ENCODE data around the gene FAM151B. TPM values are rescaled to one million over a fixed set of nuclear protein-coding genes. Genes with fewer than 3 reads are reported as not detected.

Gene FAM151B
- total RNA-seq, 1 experiment from 2014 or later: 2.4 TPM

DNA sequence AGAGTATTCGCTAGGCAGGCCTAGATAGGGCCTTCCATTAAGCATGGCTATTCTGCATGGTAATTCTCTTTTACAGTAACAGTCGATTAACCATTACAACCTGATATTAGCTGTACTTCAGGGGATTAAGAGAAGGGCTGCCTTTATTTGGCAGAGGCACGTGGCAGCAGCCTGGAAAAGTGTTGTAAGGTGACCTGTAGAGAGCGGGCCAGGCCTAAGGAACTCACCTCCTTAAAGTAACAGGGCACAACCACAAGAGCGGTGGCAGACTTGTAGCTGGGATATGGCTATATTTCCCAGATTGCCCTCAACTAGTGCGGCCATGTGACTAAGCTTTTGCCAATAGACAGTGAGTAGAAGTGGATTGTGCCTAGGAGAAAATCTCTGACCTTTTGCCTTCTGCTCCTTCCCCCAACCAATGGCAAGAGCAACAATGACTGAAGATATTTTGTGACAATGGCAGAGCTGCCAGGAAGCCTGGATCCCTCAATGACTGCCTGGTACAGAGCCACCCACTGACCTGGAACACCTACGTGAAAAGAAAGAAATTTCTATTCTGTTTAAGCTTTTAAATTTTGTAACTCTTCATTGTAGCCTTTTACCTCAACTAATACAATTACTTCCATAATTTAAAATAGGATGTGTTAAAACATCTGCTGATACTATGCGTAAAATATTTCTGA, 101.1 kb downstream of the FAM151B start:
- TF ChIP-seq CTCF (IDR thresholded peaks at IDR 0.05; ENCODE audit: insufficient read depth in 1 of 2, low read depth in 1 of 2, low read length in 1 of 2, severe bottlenecking in 1 of 2, unreplicated experiment in 1 of 2): no peak
- POLR2A ChIA-PET: no interaction called here
- no peaks in the 10 kb centered on the region for H3K27me3 Mint-ChIP-seq (ENCODE audit: insufficient read depth, unreplicated experiment)
- H3K9me3 Mint-ChIP-seq (ENCODE audit: unreplicated experiment): no peaks in the 10 kb centered on the region
- H3K27ac Mint-ChIP-seq (ENCODE audit: unreplicated experiment): no peak overlapping the region
- CTCF ChIA-PET: no interaction called here
- peaks cover 11% of the 10 kb centered on the region for H3K4me1 Mint-ChIP-seq (ENCODE audit: low read depth, unreplicated experiment)
- no TSS peak for BruUV-seq (replicated peaks)
- H3K4me3 ChIP-seq (ENCODE audit: low read depth, low read length): no peak overlapping the region
- no peaks in the 10 kb centered on the region for H3K27me3 ChIP-seq (replicated peaks; ENCODE audit: control insufficient read depth, insufficient read depth, low read length)
- no peak overlapping the region for H3K4me3 Mint-ChIP-seq (ENCODE audit: unreplicated experiment)
- H3K4me1 ChIP-seq: no peaks in the 10 kb centered on the region
- H3K36me3 ChIP-seq (ENCODE audit: control insufficient read depth, insufficient read depth, low read length): no peaks in the 10 kb centered on the region
- no peaks in the 10 kb centered on the region for H3K9me3 ChIP-seq
- intact Hi-C loops (cut with micrococcal nuclease; ENCODE audit: unreplicated experiment): loop anchor here (10.0 kb wide), 1 partner anchor 176 kb away; no protein-coding TSS in a partner anchor
- DNase-seq: no peak
- H3K36me3 Mint-ChIP-seq (ENCODE audit: insufficient read depth, unreplicated experiment): no peaks in the 10 kb centered on the region

DNA sequence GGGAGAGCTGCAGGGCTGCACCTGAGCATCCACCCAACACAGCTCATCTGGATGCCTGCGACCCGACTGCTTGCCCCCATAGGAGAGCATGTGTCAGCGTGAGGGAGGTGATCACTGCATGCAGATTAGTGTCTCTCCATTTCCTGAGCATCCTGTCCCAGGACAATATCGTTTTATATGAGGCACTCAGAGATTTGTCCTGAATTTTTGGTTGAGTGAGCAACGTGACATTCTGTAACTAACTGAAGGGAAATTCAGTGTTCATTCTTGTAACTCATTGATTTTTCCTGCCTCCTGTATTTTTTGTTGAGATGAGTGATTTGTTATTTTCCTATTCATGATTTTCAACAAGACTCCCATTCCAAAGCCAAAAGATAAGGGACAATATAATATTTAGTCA, 102.9 kb downstream of the FAM151B start:
- H3K27ac Mint-ChIP-seq (ENCODE audit: unreplicated experiment): no peak overlapping the region
- CTCF ChIA-PET: no interaction called here
- DNase-seq: no peak

DNA sequence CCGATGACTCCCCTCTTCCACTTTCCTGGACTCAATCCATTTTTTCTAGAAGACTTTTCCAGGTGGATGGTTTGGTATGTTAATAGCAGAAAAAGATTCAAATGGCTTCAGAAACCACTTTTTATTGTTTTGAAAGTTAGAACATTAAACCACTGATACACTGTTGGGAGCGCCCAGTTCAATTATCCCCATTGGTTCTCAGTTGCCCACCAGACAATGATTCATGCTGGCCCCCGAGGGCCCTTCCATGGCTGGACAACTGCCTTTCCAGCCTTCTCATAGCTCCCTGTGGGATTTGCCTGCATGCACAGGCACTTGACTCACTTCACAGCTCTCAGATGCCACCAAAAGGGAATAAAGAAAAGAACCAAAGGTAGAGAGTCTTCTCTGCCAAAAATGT, 103.5 kb downstream of the FAM151B start:
- Histone ChIP-seq H3K4me3 (ENCODE audit: low read depth, low read length) (no peak overlapping the region), H3K9me3 (no peaks in the 10 kb centered on the region), H3K27me3 (replicated peaks; ENCODE audit: control insufficient read depth, insufficient read depth, low read length) (no peaks in the 10 kb centered on the region), H3K4me1 (no peaks in the 10 kb centered on the region), H3K36me3 (ENCODE audit: control insufficient read depth, insufficient read depth, low read length) (no peaks in the 10 kb centered on the region)
- no peak for TF ChIP-seq CTCF (IDR thresholded peaks at IDR 0.05; ENCODE audit: insufficient read depth in 1 of 2, low read depth in 1 of 2, low read length in 1 of 2, severe bottlenecking in 1 of 2, unreplicated experiment in 1 of 2)
- H3K27me3 Mint-ChIP-seq (ENCODE audit: insufficient read depth, unreplicated experiment): no peaks in the 10 kb centered on the region
- peaks cover 11% of the 10 kb centered on the region for H3K4me1 Mint-ChIP-seq (ENCODE audit: low read depth, unreplicated experiment)
- H3K36me3 Mint-ChIP-seq (ENCODE audit: insufficient read depth, unreplicated experiment): no peaks in the 10 kb centered on the region
- CTCF ChIA-PET: no interaction called here
- no peak overlapping the region for H3K27ac Mint-ChIP-seq (ENCODE audit: unreplicated experiment)
- no TSS peak for BruUV-seq (replicated peaks)
- POLR2A ChIA-PET: no interaction called here
- intact Hi-C loops (cut with micrococcal nuclease; ENCODE audit: unreplicated experiment): loop anchor here (10.0 kb wide), 1 partner anchor 107 kb away; the partner anchor contains the start of gene FAM151B
- H3K9me3 Mint-ChIP-seq (ENCODE audit: unreplicated experiment): no peaks in the 10 kb centered on the region
- DNase-seq: no peak
- H3K4me3 Mint-ChIP-seq (ENCODE audit: unreplicated experiment): no peak overlapping the region

More for the DNA sequence above, 102.9 kb downstream of the FAM151B start:
- POLR2A ChIA-PET: no interaction called here
- Mint-ChIP-seq H3K4me3 (ENCODE audit: unreplicated experiment) (no peak overlapping the region), H3K9me3 (ENCODE audit: unreplicated experiment) (no peaks in the 10 kb centered on the region), H3K4me1 (ENCODE audit: low read depth, unreplicated experiment) (peaks cover 11% of the 10 kb centered on the region), H3K36me3 (ENCODE audit: insufficient read depth, unreplicated experiment) (no peaks in the 10 kb centered on the region), H3K27me3 (ENCODE audit: insufficient read depth, unreplicated experiment) (no peaks in the 10 kb centered on the region)
- Histone ChIP-seq H3K9me3 (no peaks in the 10 kb centered on the region), H3K27me3 (replicated peaks; ENCODE audit: control insufficient read depth, insufficient read depth, low read length) (no peaks in the 10 kb centered on the region), H3K4me1 (no peaks in the 10 kb centered on the region), H3K4me3 (ENCODE audit: low read depth, low read length) (no peak overlapping the region), H3K36me3 (ENCODE audit: control insufficient read depth, insufficient read depth, low read length) (no peaks in the 10 kb centered on the region)
- intact Hi-C loops (cut with micrococcal nuclease; ENCODE audit: unreplicated experiment): loop anchor here (10.0 kb wide), 1 partner anchor 106 kb away; the partner anchor contains the start of gene FAM151B
- BruUV-seq (replicated peaks): no TSS peak
- no peak for TF ChIP-seq CTCF (IDR thresholded peaks at IDR 0.05; ENCODE audit: insufficient read depth in 1 of 2, low read depth in 1 of 2, low read length in 1 of 2, severe bottlenecking in 1 of 2, unreplicated experiment in 1 of 2)

Measured in Caco-2 (cell line).